Measurements from ENCODE around the gene ECD.

Gene ECD

DNA sequence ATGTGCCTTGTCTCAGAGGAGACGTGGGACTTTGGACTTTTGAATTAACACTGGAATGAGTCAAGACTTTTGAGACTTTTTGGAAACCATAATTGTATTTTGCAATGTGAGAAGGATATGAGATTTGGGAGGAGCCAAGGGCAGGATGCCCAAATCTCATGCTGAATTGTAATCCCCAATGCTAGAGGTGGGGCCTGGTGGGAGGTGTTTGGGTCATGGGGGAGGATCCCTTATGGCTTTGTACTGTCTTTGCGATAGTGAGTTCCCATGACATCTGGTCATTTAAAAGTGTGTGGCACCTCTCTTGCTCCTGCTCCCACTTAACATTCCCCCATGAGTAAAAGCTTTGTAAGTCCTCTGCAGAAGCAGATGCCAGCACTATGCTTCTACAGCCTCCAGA, 40.1 kb upstream of the ECD start:
- Histone ChIP-seq H3K4me3 (ENCODE audit: low read depth, low read length) (no peak overlapping the region), H3K36me3 (replicated peaks) (peaks cover 3% of the 10 kb centered on the region), H3K27ac (no peak overlapping the region), H3K27me3 (replicated peaks) (no peaks in the 10 kb centered on the region)
- TF ChIP-seq CTCF (IDR thresholded peaks at IDR 0.05; ENCODE audit: low read depth, low read length, missing control alignments) = no peak
- no peak for DNase-seq
- in situ Hi-C loops (cut with HindIII; ENCODE audit: low pct_ligation_motif_present, low sequenced_read_pairs) = no loop called here

DNA sequence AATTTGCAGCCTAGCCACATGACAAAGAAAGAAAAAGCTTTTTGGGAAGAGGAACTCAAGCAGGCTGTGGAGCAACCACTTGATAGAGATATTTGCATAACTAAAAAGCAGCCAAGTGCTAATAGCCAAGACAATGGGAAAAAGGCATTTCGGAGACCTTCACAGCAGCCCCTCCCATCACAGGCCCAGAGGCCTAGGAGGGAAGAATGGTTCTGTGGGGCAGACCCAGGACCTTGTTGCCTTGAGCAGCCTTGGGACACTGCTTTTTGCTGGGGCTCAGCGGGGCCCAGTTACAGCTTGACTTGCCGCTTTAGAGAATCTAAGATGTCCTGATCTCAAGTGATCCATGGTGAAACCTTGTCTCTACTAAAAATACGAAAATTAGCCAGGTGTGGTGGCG, 38.6 kb upstream of the ECD start:
- DNase-seq = no peak
- in situ Hi-C loops (cut with HindIII; ENCODE audit: low pct_ligation_motif_present, low sequenced_read_pairs) = no loop called here

GRCh38 chr10:73205890-73206289, 38.1 kb upstream of the ECD start:
- no peak for DNase-seq
- Histone ChIP-seq H3K4me3 (ENCODE audit: low read depth, low read length) (no peak overlapping the region), H3K36me3 (replicated peaks) (peaks cover 3% of the 10 kb centered on the region), H3K27ac (no peak overlapping the region), H3K27me3 (replicated peaks) (no peaks in the 10 kb centered on the region)
- in situ Hi-C loops (cut with HindIII; ENCODE audit: low pct_ligation_motif_present, low sequenced_read_pairs) = no loop called here
- no peak for TF ChIP-seq CTCF (IDR thresholded peaks at IDR 0.05; ENCODE audit: low read depth, low read length, missing control alignments)

More for the DNA sequence above, 38.6 kb upstream of the ECD start:
- H3K27ac ChIP-seq = no peak overlapping the region
- no peaks in the 10 kb centered on the region for H3K27me3 ChIP-seq (replicated peaks)
- no peak overlapping the region for H3K4me3 ChIP-seq (ENCODE audit: low read depth, low read length)
- TF ChIP-seq CTCF (IDR thresholded peaks at IDR 0.05; ENCODE audit: low read depth, low read length, missing control alignments) = no peak
- H3K36me3 ChIP-seq (replicated peaks) = peaks cover 3% of the 10 kb centered on the region

GRCh38 chr10:73205081-73205480, 37.3 kb upstream of the ECD start:
- Histone ChIP-seq H3K27me3 (replicated peaks) (no peaks in the 10 kb centered on the region), H3K27ac (no peak overlapping the region), H3K4me3 (ENCODE audit: low read depth, low read length) (no peak overlapping the region), H3K36me3 (replicated peaks) (no peaks in the 10 kb centered on the region)
- DNase-seq = no peak
- in situ Hi-C loops (cut with HindIII; ENCODE audit: low pct_ligation_motif_present, low sequenced_read_pairs) = no loop called here
- TF ChIP-seq CTCF (IDR thresholded peaks at IDR 0.05; ENCODE audit: low read depth, low read length, missing control alignments) = no peak

- TF ChIP-seq CTCF (IDR thresholded peaks at IDR 0.05; ENCODE audit: low read depth, low read length, missing control alignments) = no peak
These were observed 22.4 kb upstream of the ECD start for GRCh38 chr10:73190188-73190587.

DNA sequence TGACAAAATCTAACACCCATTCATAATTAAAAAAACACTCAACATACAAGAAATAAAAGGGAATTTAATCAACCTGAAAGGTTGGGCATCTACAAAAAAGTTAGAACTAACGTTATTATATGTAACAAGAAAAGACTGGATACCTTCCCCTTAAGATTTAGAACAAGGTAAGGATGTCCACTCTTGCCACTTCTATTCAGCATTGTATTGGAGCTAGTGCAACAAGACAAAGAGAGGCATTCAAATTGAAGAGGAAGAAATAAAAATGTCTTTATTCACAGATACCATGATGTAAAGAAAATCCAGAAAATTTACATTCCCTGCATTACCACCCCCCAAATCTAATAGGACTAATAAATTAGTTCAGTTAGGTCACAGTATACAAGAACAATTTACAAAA, 18.5 kb upstream of the ECD start:
- in situ Hi-C loops (cut with HindIII; ENCODE audit: low pct_ligation_motif_present, low sequenced_read_pairs) = no loop called here
- TF ChIP-seq CTCF (IDR thresholded peaks at IDR 0.05; ENCODE audit: low read depth, low read length, missing control alignments) = no peak
- Histone ChIP-seq H3K27ac (no peak overlapping the region), H3K4me3 (ENCODE audit: low read depth, low read length) (no peak overlapping the region), H3K27me3 (replicated peaks) (no peaks in the 10 kb centered on the region), H3K36me3 (replicated peaks) (no peaks in the 10 kb centered on the region)
- no peak for DNase-seq

More at GRCh38 chr10:73190188-73190587, 22.4 kb upstream of the ECD start:
- in situ Hi-C loops (cut with HindIII; ENCODE audit: low pct_ligation_motif_present, low sequenced_read_pairs) = no loop called here
- no peak overlapping the region for H3K4me3 ChIP-seq (ENCODE audit: low read depth, low read length)
- no peaks in the 10 kb centered on the region for H3K27me3 ChIP-seq (replicated peaks)
- no peak for DNase-seq
- H3K27ac ChIP-seq = no peak overlapping the region
- no peaks in the 10 kb centered on the region for H3K36me3 ChIP-seq (replicated peaks)
